ENCODE measurements around the gene PDE11A. TPM values are rescaled to one million over a fixed set of nuclear protein-coding genes. Genes with fewer than 3 reads are reported as not detected.
A peak's percentile ranks its signal among the peaks of the same experiment; 100 is the strongest.

Gene PDE11A
- total and polyA plus RNA-seq, 8 donors = under 0.01 to 0.87 (median 0.40) TPM; not detected in 2

DNA sequence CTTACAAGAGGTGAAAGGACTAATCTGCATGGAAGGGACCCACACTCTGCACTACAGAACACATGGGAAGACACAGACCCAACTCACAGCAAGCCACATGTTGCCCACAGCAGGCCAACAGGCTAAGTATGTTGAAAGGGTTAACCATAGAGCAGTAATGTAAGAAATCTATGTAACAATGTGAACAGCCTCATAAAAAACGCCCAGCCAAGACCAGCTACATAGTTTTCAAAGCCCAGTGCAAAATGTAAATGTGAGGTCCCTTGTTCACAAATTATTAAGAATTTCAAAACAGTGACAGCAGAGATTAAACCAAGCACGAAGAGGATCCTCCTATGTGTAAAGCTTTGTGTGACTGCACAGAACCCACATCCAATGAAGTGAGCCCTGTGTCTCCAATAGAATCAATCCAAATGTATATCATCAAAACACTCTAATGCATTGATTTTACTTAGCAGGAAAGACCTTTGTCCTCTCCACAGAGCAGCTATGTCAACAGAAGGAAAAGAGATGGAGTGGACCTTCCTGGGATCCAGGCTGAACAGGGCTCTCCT lies 469.9 kb downstream of the PDE11A start:
- intact Hi-C loops (cut with DNase I; ENCODE audit: low total_unique reads) = loop anchor here (10.0 kb wide), 1 partner anchor 108 kb away; no protein-coding TSS in a partner anchor
- no peak overlapping the region for H3K4me3 ChIP-seq
- H3K4me1 ChIP-seq = peaks cover 5 to 25% (median 8%) of the 10 kb centered on the region in 4 donors
- DNase-seq = peak in 1 of 2 donors; percentile 21
- H3K36me3 ChIP-seq = no peaks in the 10 kb centered on the region
- no peak overlapping the region for H3K27ac ChIP-seq
- TF ChIP-seq POLR2A (IDR thresholded peaks at IDR 0.05) (no peak), POLR2AphosphoS5 (IDR thresholded peaks at IDR 0.05) (no peak), EP300 (IDR thresholded peaks at IDR 0.05) (no peak)
- TF ChIP-seq, protein P1, sequence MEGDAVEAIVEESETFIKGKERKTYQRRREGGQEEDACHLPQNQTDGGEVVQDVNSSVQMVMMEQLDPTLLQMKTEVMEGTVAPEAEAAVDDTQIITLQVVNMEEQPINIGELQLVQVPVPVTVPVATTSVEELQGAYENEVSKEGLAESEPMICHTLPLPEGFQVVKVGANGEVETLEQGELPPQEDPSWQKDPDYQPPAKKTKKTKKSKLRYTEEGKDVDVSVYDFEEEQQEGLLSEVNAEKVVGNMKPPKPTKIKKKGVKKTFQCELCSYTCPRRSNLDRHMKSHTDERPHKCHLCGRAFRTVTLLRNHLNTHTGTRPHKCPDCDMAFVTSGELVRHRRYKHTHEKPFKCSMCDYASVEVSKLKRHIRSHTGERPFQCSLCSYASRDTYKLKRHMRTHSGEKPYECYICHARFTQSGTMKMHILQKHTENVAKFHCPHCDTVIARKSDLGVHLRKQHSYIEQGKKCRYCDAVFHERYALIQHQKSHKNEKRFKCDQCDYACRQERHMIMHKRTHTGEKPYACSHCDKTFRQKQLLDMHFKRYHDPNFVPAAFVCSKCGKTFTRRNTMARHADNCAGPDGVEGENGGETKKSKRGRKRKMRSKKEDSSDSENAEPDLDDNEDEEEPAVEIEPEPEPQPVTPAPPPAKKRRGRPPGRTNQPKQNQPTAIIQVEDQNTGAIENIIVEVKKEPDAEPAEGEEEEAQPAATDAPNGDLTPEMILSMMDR (IDR thresholded peaks at IDR 0.05) = no peak
- H3K27me3 ChIP-seq = no peaks in the 10 kb centered on the region
- H3K9me3 ChIP-seq = no peaks in the 10 kb centered on the region
- 55 to 71% (median 56%) methylated on average over 2 of the region's 2 CpGs for WGBS, 5 donors

DNA sequence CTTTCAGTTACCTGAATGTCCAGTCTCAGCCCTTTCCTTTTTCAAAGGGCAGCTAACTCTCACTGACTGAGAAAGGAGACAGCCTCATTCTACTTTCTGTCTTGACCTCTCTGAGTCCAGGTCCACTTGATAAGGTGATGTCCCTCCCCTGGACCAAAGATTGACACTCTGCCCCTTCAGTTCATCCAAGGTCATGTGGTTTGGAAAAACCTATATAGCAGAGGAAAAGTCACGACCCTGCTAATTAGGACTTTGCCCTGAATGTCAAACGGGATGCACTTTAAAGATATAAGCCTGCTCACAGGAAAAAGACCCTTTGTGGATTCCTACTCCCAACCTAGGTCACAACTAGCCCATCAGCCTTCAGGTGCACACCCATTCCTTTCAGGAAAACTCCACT lies 471.7 kb downstream of the PDE11A start:
- WGBS, 5 donors = 70 to 79% (median 73%) methylated on average over 2 of the region's 2 CpGs
- intact Hi-C loops (cut with DNase I; ENCODE audit: low total_unique reads) = loop anchor here (10.0 kb wide), 1 partner anchor 106 kb away; no protein-coding TSS in a partner anchor
- TF ChIP-seq EP300 (IDR thresholded peaks at IDR 0.05) (no peak), POLR2AphosphoS5 (IDR thresholded peaks at IDR 0.05) (no peak)

DNA sequence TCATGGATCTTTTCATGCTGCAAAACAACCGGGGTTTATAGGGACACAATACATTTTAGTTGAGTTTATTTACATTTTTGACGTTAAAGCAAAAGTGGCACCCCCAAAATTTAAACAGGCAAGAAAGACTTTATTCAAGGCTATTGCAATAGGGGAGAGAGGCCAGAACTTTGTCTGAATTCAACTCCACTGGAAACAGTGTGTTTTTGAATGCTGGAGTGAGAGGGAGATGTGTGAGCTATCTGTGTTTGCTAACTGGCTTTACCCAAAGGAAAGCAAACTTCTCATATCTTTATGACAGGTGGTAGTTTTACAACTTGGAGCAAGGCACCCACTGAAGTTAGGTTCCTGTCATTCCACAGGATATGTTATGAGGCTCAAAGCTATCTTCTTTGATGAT lies 472.6 kb downstream of the PDE11A start:
- H3K27me3 ChIP-seq = no peaks in the 10 kb centered on the region
- no peak overlapping the region for H3K27ac ChIP-seq
- no peaks in the 10 kb centered on the region for H3K36me3 ChIP-seq
- 71 to 95% (median 81%) methylated on average over 2 of the region's 2 CpGs for WGBS, 5 donors
- H3K4me3 ChIP-seq = no peak overlapping the region
- intact Hi-C loops (cut with DNase I; ENCODE audit: low total_unique reads) = loop anchor here (10.0 kb wide), 1 partner anchor 105 kb away; no protein-coding TSS in a partner anchor
- DNase-seq = no peak
- TF ChIP-seq EP300 (IDR thresholded peaks at IDR 0.05) (no peak), POLR2A (IDR thresholded peaks at IDR 0.05) (no peak), POLR2AphosphoS5 (IDR thresholded peaks at IDR 0.05) (no peak)
- TF ChIP-seq, protein P1 (IDR thresholded peaks at IDR 0.05) = no peak
- peaks cover 5 to 26% (median 8%) of the 10 kb centered on the region in 4 donors for H3K4me1 ChIP-seq
- H3K9me3 ChIP-seq = no peaks in the 10 kb centered on the region

More for the DNA sequence above, 471.7 kb downstream of the PDE11A start:
- no peak overlapping the region for H3K4me3 ChIP-seq
- no peaks in the 10 kb centered on the region for H3K36me3 ChIP-seq
- H3K27ac ChIP-seq = no peak overlapping the region
- no peaks in the 10 kb centered on the region for H3K27me3 ChIP-seq
- no peaks in the 10 kb centered on the region for H3K9me3 ChIP-seq
- H3K4me1 ChIP-seq = peaks cover 5 to 26% (median 8%) of the 10 kb centered on the region in 4 donors
- no peak for DNase-seq

DNA sequence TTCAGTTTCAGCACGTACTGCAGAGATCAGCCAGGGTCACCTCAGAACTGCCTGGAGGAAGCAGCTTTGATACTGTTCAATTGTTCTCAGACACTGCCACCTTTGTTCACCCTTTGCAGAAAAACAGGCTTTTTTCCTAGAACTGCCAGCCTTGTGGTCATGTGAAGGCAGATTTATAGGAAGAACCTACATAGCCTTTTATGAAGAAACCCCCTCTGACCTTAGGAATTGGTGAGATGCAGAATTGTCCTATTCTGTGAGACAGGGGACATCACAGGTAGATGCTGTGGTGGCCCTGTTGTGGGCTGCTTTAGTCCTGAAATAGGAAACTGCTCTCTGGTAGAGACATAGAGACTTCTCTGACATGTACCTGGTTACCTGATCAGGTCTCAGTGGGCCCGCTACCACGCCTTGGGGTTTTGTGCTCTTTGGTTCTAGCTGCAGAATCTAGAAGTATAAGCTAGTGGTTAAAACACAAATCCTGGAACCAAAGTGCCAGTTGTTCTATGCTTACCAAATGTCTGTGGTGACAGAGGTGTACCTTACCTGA lies 473.4 kb downstream of the PDE11A start:
- Histone ChIP-seq H3K36me3 (no peaks in the 10 kb centered on the region), H3K27me3 (no peaks in the 10 kb centered on the region), H3K27ac (no peak overlapping the region), H3K9me3 (no peaks in the 10 kb centered on the region), H3K4me1 (peaks cover 5 to 22% (median 8%) of the 10 kb centered on the region in 4 donors), H3K4me3 (no peak overlapping the region)
- 65 to 73% (median 70%) methylated on average over 3 of the region's 3 CpGs for WGBS, 5 donors
- DNase-seq = peak in 1 of 2 donors; percentile 74
- intact Hi-C loops (cut with DNase I; ENCODE audit: low total_unique reads) = no loop called here
- TF ChIP-seq POLR2A (IDR thresholded peaks at IDR 0.05) (no peak), EP300 (IDR thresholded peaks at IDR 0.05) (no peak)

DNA sequence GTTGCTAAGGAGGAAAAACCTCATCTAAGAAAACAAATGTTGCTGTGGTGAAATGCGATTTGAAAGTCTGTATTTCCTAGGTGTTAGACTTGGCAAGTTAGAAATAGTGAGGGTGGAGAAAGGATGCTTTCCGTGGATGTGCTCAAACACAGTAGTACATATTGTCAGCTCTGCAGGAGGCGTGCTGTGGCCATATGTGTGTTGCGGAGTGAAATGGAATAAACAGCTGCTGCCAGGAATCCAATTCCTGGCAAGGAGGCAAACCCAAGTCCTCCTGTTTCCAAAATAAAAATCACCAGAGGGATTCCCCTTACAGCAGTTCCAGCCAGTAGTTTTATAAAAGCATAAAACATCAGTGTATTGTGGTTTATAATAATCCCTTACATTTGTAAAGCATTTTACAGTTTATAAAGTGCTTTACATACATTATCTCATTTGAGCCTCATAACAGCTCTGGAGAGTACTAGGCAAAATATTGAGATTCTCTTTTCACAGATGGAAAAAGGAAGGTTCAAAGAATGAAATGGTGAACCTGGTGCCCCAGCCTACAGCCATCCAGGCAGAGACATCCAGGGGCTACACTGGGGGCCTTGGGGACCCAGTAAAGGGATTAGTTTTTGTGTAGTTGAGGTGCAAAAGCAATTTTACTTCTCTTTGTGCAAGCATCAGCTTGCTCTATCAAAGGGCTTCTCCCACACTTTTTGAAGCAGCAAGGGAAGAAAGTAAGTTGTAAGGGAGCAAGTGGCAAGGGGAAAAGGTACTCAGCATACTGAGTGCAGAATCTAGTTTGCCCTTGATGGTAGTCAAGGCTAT lies 474.0 kb downstream of the PDE11A start:
- Histone ChIP-seq H3K27me3 (no peaks in the 10 kb centered on the region), H3K4me1 (peaks cover 5 to 20% (median 8%) of the 10 kb centered on the region in 4 donors), H3K36me3 (no peaks in the 10 kb centered on the region), H3K27ac (no peak overlapping the region), H3K9me3 (no peaks in the 10 kb centered on the region), H3K4me3 (no peak overlapping the region)
- TF ChIP-seq, protein P1 (IDR thresholded peaks at IDR 0.05) = no peak
- no peak for TF ChIP-seq POLR2A (IDR thresholded peaks at IDR 0.05)
- TF ChIP-seq EP300 (IDR thresholded peaks at IDR 0.05) = no peak
- TF ChIP-seq POLR2AphosphoS5 (IDR thresholded peaks at IDR 0.05) = no peak
- peak in 1 of 2 donors; percentile 89 for DNase-seq
- 36 to 62% (median 39%) methylated on average over 4 of the region's 4 CpGs for WGBS, 5 donors
- intact Hi-C loops (cut with DNase I; ENCODE audit: low total_unique reads) = no loop called here
